ENCODE results near the gene CSTB.

Gene CSTB

GRCh38 chr21:43745772-43746517 is 30.2 kb downstream of the CSTB start:
- DNase-seq = no peak

GRCh38 chr21:43744725-43745124 is 31.4 kb downstream of the CSTB start:
- DNase-seq = no peak

- no peak for DNase-seq
Observed at GRCh38 chr21:43743947-43744346, 32.2 kb downstream of the CSTB start.

GRCh38 chr21:43741423-43742096 is 34.5 kb downstream of the CSTB start:
- no peak for DNase-seq

GRCh38 chr21:43740497-43741156 is 35.5 kb downstream of the CSTB start:
- no peak for DNase-seq

DNA sequence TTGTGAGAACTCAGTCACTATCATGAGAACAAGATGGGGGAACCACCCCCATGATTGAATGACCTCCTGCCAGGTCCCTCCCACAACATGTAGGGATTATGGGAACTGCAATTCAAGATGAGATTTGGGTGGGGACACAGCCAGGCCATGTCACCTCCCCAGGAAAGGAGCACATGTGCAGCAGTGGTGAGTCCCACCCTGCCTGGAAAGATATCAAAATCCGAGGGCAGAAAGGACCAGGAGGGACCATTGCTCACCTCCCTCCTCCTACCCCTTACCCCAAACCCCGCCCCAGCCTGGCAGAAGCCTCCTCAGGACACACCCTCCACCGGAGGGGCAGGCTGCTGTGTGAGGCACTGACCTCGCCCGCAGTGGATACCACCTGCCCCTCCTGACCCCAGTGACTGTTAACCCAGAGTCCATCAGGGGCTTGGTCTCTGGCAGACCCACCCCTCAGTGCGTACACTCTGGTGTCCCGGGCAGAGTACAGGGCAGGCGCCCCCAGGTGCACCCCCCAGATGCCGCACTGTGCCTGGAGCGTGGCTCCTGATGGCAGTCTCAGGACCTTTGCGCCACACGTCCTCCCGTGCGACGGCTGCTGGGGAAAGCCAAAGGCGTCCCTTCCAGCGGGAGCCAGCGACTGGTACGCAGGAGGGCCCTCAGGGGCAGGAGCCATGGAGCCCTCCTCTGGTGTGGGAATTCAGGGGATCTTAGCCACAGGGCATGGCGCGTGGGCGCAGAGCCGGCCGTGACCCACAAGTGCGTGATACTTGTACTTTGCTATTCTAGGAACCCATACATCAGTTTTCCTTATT is 36.3 kb downstream of the CSTB start:
- DNase-seq = no peak

- DNase-seq = no peak
Observed at GRCh38 chr21:43737158-43737950, 38.8 kb downstream of the CSTB start.

- DNase-seq = no peak
Observed at GRCh38 chr21:43736224-43736883, 39.8 kb downstream of the CSTB start.

GRCh38 chr21:43735236-43736091 is 40.6 kb downstream of the CSTB start:
- no peak for DNase-seq

- no peak for DNase-seq
Observed at GRCh38 chr21:43734928-43735229, 41.2 kb downstream of the CSTB start.

GRCh38 chr21:43734131-43734927 is 41.8 kb downstream of the CSTB start:
- DNase-seq = no peak

DNA sequence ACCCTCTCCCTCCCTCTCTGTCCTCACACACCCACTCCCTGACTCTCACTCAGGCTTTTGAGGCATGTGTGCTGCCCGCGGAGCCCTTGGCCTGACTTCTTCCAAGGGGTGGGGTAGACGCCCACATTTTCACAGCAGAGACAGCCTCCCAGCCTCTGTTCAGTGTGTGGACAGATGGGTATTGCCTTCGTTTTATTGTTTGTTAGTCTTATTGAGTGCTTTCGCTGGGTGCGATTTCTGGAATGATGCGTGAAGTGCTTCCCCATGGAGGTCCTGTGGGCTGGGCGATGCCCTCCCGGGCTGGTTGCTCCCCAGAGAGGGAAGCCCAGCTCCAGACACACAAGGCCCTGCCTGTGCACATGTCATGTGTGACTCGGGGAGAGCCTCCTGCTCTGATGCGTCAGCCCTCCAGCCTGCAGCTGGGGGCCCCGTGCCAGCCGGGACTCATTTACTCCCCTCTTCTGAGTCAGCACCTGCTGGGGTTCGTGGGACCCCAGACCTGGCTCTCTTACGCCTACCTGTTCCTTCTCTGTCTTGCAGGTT is 42.5 kb downstream of the CSTB start:
- DNase-seq = no peak

DNA sequence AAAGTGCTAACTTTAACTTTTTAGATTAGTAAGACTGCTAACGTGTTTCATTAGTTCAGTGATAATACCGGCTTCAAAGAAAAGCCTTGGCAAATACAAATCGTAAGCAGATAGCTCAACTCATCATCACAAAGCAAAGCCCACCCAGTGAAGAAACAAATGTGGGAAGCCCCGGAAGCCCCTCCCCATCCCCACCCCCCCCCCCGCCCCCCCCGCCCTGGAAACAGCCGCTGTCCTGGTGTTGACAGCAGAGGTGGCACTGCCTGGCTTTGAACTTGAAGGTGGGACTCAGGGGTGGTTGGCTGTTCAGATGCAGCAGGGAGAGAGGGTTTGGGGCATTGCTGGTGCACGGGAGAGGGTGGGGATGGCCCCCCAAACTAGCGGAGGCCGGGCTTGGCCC is 43.0 kb downstream of the CSTB start:
- DNase-seq = no peak

DNA sequence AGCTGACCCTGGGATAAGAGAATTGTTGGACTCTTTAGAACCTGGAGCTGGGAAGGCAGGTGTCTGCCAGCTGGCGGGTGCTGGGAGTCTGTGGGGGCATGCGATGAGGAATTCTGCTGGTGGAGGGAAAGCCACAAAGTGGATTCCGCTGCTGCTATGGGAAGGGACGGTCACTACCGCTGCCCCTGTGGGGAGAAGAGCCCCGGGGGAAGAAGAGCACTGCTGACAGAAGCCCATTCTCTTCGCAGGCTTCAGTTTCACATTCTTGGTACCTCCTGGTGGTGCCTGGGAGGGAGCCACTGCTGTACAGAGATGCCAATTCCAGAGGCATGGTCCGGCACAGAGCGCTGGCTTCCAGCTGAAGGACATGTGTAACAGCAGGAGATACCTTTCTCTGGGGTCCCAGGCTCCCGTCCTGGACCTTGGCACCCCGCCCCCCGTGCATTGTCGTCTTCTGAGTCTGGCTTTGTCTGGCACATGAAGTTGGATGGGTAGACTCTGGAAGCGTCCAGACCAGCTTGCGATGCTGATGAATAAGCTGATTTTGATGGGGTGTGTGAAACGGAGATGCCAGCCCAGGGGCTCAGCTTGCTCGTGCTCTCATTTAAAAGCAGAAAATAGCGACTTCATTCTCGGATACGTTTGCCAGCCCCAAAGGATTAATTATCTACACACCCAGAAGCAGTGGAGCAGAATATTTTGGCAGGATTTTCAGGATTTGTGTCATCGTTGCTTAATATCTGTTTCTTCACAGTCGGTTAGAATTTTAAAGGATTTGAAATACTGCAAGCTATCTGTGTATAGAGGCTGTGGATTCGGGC is 44.0 kb downstream of the CSTB start:
- no peak for DNase-seq

- no peak for DNase-seq
Observed at GRCh38 chr21:43731476-43731875, 44.6 kb downstream of the CSTB start.

- DNase-seq = no peak
Observed at GRCh38 chr21:43728467-43729390, 47.4 kb downstream of the CSTB start.

DNA sequence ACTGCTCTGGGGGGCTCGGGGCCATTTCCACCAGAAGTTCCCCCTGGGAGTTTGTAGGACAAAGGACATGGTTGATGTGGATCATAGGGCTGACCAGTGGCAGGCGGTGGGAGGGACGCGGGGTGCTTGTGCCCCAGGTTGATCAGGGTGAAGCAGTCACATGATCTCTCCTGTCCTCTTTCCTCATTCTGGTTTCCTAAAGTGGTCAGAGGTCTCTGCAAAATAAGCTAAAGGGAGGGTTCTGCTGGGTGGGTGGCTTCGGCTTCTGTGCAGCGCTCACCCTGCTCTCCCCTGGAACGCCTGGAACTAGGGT is 48.0 kb downstream of the CSTB start:
- DNase-seq = no peak

All from NCI-H2081 treated with DMSO at 0.1 percent for 48 hours (cell line).